GOT3 (cell line): ENCODE results near the gene GBP6.
"Not testable (repeated sequence)": the region's sequence is repeated elsewhere in the genome, so short reads cannot be mapped to it uniquely, and the experiment has no call there.

Experiments
- DNase-seq: peaks from one replicate; lab custom pipeline; 2025; ENCODE audit warnings: mixed read lengths; lab: John Stamatoyannopoulos, UW

GBP6 gene

DNA sequence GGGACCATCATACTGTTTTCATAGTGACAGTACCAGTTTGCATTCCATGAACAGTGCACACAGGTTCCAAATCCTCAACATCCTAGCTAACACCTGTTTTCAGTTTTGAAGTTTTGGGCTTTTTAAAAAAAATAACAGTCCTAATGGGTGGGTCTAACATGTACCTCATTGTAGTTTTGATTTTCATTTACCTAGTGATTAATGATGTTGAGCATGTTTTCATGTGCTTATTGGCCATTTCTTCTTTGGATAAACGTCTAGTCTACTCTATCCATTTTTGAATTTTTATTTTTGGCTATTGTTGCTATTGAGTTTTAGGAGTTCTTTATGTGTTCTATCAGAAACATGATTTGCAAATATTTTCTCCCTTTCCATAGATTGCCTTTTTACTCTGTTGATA is 3.4 kb downstream of the GBP6 start:
- DNase-seq = no peak

DNA sequence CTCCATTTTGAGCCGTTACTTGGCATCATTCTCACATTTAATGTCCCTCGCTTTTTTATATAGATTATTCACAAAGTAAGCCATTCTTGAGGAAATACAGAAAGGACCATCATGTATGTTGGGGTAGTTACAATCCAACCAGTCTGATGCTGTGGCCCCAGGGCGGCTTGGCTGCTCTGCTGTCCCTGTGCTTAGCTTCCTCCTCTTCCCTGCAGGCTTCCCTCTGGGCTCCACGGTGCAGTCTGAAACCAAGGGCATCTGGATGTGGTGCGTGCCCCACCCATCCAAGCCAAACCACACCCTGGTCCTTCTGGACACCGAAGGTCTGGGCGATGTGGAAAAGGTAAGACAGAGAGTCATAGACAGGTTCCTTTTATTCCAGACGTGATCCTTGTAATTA is 5.5 kb downstream of the GBP6 start:
- DNase-seq = no peak

DNA sequence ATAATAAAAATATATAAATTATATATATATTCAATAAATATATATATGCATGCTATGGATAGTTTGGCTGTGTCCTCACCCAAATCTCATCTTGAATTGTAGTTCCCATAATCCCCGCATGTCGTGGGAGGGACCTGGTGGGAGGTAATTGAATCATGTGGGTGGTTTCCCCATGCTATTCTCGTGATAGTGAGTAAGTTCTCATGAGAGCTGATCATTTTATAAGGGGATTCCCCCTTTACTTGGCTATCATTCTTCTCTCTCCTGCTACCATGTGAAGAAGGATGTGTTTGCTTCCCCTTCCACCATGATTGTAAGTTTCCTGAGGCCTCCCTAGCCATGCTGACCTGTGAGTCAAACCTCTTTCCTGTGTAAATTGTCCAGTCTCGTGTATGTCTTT is 10.0 kb downstream of the GBP6 start:
- DNase-seq = not testable (repeated sequence)

DNA sequence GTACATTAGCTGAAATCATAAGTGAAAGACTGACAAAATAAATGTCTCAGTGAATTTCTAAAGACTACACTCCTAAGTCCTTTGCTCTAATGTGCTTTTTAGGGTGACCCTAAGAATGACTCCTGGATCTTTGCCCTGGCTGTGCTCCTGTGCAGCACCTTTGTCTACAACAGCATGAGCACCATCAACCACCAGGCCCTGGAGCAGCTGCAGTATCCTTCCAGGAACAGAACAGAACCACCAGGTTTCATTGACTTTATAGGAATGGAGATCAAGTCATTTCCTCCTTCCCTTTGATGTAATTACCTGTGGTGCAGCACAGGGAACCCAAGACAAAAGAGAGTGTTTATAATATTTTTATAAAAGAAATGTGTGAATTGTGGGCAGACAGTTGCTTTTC is 14.1 kb downstream of the GBP6 start:
- DNase-seq = no peak

DNA sequence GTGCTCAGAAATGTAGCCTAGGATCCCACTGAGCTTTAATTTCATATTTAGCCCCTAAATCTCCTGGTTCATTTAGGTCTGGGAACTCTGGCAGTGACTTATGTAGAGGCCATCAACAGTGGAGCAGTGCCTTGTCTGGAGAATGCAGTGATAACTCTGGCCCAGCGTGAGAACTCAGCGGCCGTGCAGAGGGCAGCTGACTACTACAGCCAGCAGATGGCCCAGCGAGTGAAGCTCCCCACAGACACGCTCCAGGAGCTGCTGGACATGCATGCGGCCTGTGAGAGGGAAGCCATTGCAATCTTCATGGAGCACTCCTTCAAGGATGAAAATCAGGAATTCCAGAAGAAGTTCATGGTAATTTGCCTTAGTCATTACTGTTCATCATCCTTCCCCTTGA is 17.8 kb downstream of the GBP6 start:
- no peak for DNase-seq

DNA sequence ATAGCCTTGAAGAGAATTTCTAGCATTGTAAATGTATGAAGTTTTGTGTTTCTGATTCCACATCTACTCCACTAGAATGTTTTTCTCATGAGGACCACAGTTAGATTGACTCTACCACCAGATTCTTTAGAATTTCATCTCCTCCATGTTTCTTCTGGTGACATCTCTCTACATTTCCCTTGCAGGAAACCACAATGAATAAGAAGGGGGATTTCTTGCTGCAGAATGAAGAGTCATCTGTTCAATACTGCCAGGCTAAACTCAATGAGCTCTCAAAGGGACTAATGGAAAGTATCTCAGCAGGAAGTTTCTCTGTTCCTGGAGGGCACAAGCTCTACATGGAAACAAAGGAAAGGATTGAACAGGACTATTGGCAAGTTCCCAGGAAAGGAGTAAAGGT is 18.6 kb downstream of the GBP6 start:
- no peak for DNase-seq

DNA sequence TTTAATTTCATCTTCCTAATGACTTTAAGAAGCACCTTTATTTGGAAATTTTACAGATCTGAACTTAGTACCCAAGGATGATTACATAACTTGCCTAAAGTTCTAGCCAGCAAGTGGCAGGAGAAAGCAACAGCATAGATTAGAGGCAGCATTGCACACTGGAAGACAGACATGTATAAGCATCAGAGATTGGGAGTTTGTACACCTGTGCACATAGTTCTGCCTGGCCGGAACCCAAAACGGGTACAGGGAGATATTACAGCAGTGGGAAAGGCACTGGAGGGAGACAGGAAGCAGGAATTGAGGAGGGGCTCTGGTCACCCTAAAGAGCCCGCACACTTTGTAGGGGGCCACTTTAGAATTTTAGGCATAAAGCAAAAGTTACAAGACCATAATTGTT is 19.3 kb downstream of the GBP6 start:
- DNase-seq = no peak

DNA sequence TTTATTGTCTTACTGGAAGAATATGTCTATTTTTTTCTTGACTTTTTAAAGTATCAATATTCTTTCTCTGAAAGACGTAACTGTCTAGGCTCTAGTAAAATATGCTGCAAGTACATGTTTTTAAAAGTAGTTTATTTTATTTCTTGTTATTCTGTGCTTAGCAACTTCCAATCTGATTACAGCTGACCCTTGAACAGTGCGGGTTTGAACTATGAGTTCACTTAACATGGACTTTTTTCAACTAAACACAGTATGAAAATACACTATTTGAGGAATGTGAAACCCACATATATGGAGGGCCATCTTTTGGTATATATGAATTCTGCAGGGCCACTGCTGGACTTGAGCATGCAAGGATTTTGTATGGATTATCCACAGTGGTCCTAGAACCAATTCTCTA is 26.8 kb downstream of the GBP6 start:
- no peak for DNase-seq

DNA sequence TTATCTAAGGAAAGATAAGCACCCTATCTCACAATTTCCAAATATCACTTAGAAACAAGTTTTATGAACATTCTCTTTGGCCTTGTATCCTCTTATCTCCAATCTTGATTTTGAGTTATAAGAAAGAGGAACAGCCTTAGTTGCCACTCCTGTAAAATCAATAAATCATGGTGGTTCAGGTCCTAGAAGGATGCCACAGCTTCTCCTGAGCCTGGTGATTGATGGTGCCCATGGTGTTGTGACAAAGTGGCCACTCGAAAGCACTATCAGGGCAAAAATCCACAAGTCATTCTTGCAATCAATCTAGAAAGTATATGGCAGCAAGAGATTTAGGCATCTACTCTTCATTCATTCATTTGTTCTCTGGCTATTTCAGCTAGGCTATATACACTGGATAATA is 27.8 kb downstream of the GBP6 start:
- DNase-seq = no peak

DNA sequence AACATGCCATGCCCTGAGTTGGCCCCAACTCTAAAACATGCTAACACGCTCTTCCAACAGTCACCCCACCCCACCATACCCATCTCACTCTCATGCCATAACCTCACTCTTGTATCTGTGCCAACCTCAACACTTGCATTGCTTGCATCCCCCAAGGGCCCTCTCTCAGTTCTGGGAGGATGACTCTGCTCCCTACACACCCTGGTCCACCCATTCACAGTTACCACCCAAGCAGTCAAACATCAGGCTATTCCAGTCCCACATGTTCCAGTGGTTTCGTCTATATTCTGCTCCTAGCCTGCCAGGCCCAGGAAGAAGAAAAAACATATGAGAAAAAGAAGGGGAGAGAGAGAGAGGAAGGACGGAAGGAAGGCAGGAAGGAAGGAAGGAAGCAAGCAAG is 31.0 kb downstream of the GBP6 start:
- DNase-seq = no peak

DNA sequence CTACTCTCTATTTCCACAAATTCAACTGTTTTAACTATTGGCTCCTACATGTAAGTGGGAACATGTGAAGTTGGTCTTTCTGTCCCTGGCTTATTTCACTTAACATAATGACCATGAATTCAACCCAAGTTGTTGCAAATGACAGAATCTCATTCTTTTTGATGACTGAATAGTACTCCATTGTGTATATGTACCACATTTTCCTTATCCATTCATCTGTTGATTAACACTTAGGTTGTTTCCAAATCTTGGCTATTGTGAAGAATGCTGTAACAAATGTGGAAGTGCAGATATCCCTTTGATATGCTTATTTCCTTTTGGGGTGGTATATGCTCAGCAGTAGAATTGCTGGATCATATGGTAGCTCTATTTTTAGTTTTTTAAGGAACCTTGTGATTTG is 33.0 kb downstream of the GBP6 start:
- DNase-seq = no peak

DNA sequence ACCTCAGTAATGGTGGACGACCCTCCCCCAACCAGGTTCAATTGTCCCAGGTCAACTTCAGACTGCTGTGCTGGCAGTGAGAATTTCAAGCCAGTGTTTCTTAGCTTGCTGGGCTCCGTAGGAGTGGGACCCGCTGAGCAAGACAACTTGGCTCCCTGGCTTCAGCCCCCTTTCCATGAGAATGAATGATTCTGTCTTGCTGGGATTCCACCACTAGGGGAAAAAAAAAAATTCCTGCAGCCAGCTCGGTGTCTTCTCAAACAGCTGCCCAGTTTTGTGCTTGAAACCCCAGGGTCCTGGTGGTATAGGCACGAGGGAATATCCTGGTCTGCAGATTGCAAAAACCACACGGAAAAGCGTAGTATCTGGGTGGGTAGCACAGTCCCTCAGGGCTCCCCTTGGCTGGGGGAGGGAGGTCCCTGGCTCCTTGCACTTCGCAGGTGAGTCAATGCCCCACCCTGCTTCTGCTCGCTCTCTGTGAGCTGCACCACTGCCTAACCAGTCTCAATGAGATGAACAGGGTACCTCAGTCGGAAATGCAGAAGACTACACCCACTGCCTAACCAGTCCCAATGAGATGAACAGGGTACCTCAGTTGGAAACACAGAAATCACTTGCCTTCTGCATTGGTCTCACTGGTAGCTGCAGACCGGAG is 41.5 kb downstream of the GBP6 start:
- no peak for DNase-seq

DNA sequence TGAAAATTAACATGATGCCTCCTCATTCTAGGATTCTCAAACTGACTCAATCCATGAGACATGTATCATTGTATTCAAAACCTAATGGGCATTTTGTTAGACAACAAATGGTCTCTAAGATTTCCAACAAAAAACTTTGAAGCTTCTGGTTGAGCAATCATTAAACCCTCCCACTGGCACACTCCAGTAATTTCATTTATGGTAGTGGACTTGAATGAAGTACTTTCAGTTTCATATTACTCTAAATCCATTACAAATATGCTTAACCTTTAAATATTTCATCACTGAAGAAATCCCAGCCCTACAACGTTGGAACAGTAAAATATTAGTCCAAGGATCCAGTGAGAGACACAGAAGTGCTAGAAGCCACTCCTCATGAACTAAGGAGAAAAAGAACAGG is 43.5 kb downstream of the GBP6 start:
- DNase-seq = no peak

DNA sequence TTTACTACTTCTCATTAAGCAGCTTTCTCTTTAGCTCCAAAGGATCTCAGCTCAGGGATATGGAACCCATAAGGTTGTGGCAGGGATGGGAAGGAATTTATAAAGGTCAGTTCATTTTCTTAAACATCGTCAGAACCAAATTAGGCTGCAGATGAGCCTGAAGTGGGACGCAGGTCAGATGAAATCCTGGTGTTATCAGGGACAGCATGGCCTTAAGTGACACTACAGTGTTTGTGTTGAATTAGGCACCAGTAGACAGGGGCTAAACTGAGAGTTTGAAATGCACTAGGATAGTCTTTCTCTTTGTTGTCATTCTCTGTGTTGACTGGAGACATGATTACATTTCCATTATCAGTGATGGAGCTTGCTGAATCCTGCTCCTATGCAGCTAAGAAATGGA is 43.9 kb downstream of the GBP6 start:
- not testable (repeated sequence) for DNase-seq

DNA sequence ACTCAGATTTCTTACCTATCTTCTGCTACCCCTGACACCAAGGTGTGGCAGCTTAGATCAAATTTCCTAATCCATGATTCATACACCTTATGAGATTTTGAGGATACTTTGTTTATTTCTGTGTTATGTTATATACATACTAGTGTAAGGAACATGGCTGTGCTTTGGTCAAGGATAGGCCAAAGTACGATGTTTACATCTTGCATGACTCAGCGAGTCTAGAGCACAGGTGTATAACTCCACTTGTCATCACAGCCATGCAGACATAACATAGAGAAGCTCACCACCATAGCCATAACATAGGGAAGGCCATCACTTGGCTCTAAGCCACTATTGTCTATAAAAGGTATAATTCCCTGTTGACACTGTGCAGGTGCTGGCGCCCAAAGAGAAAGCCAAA is 61.2 kb downstream of the GBP6 start:
- DNase-seq = no peak

DNA sequence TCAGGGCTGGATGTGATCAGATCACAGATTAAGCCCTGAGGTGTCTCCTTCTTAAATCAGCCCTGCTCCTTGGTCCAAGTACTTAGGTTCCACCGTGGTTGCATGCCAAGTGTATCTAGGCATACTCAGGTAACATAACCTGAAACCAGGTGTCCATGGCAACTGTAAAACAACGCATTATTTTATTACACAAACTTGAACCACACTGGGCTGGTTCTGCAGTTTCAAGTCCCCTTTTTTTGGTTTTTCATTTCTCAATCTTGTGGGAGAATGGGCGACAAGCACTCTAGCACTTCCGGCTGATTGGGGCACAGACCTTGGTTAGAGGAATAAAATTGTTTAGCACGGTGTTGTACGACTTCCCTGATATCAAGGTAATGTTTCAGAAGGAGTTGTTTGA is 65.2 kb downstream of the GBP6 start:
- no peak for DNase-seq

DNA sequence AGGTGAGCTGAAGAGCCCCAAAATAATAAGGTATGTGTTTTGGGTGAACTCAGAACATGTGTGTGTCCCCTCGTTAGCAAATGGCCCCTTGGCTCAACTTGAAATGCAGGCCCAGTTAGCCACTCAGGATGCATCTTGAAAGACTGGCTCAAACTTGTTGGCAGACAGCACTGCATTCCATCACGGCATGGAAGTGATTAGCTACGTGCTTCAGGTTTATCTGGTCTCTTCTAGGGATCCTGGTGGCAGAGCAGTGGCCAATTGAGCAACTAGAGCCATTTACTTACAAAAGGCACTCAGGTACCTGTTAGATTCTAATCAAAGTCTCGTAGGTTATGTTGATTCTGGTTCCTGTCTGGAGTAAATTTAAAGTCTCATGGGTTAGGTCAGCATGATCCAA is 65.8 kb downstream of the GBP6 start:
- DNase-seq = not testable (repeated sequence)

DNA sequence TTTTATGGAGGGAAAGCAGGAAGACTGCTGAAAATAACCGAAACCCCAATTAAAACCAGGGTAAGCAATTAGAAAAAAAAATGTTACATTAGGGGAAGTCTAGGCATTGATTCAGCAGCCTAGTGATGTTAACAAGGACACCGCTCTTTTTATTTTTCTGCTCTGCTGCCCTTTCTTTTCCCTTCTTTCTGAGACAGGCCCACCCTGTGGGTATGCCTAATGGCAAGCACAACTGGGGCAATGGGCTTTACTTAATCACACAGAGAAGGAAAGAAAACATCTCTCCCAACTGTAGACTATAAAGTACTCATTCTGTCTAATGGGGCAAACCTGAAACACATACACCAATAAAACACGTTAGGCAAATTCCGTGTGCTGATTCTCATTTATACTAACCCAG is 69.6 kb downstream of the GBP6 start:
- DNase-seq = no peak

DNA sequence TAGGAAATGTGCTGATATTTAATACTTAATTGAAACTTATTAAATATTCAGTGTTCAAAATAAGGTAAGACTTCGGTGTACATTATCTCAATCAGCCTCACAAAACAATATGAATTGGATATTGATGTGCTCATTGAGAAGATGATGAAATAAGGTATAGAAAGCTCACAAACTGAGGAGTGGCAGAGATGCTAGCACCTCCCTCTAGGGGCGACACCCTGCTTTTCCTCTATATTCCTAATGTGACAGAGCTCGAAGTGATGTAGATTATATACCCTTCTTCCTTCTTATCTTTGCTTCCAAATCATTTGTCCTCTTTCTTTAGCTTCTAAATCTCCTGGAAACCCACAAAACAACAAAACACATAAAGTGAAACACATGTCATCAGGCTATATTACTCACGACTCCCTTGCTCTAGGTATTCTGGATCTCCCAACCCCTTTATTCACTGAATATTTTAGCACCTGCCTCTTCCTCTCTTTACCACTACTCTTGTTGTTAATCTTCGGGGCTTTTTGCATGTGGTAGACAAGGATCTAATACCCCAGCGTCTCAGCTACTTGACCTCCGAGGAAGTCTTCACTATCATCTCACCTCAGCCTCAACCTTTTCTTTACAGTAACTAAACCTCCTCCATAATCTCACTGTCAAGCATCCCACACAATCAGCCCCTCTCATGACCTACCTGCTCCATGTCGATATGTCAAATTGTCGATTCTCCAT is 70.4 kb downstream of the GBP6 start:
- DNase-seq = not testable (repeated sequence)
